GM19438 (cell line): ENCODE measurements around the gene NRIP1.
"Not testable (repeated sequence)": the region's sequence is repeated elsewhere in the genome, so short reads cannot be mapped to it uniquely, and the experiment has no call there.

Experiments used
- ATAC-seq: cut with Tn5 transposase; IDR thresholded peaks from one replicate; pipeline ENCODE4 v1.9.1; 2021; ENCODE audit warnings: low read depth; ENCODE audit not compliant: unreplicated experiment

The NRIP1 gene

GRCh38 chr21:15045017-15045416 lies 19.8 kb downstream of the NRIP1 start:
- no peak for ATAC-seq

DNA sequence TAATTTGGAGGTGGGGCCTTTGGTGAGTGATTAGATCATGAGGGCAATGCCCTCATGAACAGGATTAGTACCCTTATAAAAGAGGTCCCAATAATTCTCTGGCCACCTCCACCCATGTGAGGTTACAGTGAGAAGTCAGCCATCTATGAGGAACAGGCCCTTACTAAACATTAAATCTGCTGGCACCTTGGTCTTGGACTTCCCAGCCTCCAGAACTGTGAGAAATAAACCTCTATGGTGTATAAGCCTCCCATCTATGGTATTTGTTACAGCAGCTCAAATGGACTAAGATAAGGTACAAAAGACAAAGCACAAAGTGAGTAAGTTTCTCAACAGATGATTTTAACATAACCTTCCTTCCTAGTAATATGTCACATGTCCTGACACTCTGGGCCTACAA lies 22.3 kb downstream of the NRIP1 start:
- no peak for ATAC-seq

DNA sequence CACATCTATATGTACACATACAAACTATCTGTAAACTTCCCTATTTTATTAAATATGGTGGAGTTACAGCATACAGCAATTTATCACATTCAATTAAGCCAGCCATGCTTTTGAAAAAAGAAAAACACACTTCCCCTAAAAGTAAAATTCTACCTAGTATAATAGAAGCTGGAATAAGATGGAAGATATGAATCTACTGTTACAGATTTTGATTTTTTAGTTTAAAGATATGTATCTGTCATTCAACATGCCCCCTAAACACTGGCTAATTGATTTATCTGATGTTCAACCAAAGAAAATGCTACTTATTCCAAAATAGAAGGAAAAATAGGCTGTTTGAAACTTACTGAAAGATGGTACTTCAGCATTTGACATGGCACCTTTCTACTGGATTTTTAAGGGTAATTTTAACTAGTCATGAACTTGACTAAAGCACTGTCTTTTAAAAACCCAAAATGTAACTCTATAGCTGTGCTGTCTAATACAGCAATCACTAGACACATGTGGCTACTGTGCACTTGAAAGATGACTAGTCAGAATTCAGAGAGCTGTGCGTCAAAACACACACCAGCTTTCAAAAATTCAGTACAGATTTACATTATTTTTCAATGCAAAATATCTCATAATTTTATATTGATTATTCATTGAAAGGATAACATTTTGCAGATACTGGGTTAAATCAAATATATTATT lies 25.0 kb downstream of the NRIP1 start:
- ATAC-seq, result no peak

DNA sequence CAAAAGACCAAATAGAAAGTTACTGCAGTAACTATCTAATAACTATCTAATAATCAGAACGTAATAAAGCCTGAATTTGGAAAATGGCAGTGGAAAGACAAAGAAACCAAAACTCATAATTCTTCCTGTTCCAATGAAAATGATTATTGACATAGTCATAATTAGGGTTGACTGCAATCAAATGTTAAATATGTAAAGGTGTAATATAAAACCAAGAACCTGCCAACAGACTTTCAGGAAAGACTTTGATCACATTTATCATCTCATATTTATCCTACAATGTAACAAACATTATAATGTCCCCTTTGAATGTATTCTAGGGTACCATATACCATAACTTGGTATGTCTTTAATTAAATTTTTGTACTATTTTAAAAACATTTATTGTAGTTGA lies 26.9 kb downstream of the NRIP1 start:
- ATAC-seq, result no peak

DNA sequence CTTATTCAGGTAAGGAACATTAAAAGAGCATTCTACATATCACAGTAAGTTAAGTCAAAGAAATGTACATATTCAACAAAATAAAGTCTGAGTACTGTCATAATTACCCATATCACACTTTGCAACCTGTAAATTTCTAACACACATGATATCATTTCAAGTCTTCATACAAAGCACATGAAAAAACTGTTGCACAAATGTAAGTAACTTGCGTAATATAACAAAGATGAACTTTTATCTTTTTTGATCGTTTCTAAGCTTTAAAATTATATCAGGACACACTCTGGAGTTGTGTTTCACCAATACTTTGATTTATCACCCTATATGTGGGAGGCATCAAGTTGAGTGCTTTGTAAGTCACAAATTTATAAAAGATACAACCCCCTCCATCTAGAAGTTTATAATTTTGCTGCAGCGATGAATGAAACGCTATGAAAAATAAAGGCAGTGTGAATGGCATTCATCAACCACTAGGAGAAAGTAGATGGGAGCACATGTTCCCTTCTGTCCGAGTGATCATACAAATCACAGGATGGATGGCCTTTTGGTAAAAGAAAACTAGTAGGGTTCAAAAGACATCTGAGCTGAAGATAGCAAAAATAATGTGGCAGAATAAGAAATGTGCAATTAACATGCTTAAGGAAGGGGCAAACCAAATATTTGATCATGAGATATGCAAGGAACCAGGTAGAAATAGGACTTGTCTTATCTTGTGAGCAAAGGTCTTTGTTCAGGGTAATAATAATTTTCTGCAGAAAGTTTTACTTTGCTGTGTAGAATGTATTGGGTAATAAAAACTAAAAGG lies 27.5 kb downstream of the NRIP1 start:
- ATAC-seq, result no peak

GRCh38 chr21:15036189-15036588 lies 28.6 kb downstream of the NRIP1 start:
- ATAC-seq, result no peak

- no peak for ATAC-seq
These were observed 30.5 kb downstream of the NRIP1 start for GRCh38 chr21:15034126-15034853.

- ATAC-seq, result no peak
These were observed 32.9 kb downstream of the NRIP1 start for GRCh38 chr21:15031790-15032357.

- ATAC-seq, result not testable (repeated sequence)
These were observed 33.4 kb downstream of the NRIP1 start for GRCh38 chr21:15031362-15031761.

DNA sequence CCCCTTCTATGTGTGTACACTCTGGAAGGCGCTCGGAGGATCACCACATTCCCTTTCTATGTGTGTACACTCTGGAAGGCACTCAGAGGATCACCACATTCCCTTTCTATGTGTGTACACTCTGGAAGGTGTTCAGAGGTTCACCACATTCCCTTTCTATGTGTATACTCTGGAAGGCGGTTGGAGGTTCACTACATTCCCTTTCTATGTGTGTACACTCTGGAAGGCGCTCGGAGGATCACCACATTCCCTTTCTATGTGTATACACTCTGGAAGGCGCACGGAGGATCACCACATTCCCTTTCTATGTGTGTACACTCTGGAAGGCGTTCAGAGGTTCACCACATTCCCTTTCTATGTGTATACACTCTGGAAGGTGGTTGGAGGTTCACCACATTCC lies 33.9 kb downstream of the NRIP1 start:
- ATAC-seq, result not testable (repeated sequence)

DNA sequence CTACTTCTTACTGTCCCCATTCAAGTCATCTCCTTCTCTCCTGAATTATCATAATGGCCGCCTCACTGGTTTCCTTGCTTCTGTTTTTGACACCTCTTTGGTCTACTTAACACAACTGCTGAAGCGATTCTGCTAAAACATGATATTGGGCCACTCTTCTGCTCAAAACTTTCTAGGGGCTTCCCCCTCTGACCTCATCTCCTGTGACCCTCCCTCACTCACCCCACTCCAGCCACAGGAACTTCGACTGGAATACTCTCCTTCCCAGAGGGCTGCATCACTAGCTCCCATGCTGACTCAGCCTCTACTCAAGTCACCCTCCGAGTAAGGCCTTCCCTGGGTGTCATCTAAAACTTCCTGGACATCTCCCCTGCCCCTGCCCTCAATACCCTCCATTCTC lies 35.7 kb downstream of the NRIP1 start:
- no peak for ATAC-seq

GRCh38 chr21:15028186-15028585 lies 36.6 kb downstream of the NRIP1 start:
- no peak for ATAC-seq

DNA sequence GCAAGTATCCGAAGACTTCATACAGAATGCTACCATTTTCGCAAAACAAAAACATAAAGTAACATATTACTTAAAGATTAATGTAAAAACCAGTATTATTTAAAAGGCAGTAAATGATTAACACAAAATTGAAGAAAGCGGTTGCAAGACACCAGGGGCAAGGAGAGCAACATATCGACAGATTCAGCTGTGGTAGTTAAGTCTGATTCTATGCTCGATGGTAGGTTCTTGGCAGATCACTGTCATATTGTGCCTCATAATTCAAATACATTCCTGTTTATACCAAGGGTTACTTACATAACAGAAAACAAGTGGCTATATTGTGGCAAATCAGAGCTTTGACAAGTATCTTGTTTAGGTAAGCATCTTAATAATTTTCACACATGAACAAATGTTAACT lies 37.7 kb downstream of the NRIP1 start:
- no peak for ATAC-seq

- no peak for ATAC-seq
These were observed 38.4 kb downstream of the NRIP1 start for GRCh38 chr21:15026370-15026769.

DNA sequence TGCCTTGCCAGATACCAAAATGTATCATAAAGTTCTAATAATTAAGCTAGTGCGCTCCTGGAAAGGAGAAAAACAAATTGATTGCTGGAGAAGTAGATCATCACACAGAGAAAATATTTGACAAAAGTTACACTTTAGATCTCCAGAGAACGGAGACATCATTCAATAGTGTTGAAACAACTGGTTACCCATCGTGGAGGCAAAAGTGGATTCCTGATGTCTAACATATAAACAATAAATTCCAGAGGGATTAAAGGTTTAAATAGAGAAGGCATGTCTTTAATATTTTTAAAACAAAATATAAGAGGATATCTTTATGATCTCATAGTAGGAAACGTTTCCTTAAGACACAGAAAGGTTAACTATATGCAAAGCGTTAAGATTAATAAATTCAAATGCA lies 41.0 kb downstream of the NRIP1 start:
- no peak for ATAC-seq

DNA sequence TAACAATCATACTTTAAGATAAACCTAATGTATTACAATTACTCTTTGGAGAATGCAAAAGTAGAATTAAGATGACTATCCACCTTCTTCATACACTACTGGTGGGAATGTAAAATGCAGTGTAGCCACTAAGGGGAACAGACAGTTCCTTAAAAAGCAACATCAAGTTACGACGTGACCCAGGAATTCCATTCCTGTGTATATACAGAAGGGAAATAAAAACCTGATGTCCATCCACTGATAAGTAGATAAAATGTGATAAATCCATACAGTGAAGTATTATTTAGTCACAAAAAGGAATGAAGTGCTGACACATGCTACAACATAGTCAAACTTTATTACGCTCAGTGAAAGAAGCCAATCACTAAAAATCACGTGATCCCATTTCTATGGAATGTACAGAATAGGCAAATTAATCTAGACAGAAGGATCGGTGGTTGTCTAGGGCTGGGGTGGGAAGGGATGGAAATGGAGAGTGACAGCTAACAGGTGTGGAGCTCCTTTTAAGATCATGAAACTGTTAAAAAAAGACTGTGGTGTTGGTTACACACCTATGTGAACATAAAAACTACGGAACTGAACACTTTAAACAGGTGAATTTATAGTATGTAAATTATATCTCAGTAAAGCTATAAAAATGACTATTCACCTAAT lies 42.1 kb downstream of the NRIP1 start:
- no peak for ATAC-seq

DNA sequence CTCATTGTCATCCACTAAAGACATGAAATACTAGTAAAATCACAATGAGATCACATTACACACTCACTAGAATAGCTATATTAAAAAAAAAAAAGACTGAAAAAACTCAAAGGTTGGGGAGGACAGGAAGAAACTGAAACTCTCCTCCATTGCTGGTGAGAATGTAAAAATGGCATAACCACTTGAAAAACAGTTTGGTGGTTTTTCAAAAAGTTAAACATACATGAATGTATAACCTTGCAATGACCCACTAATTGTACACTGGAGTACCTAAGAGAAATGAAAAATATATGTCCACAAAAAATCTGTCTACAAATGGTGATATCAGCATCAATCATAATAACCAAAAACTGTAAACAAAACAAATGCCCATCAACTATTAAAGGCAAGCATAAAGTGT lies 44.0 kb downstream of the NRIP1 start:
- ATAC-seq, result no peak

- no peak for ATAC-seq
These were observed 46.4 kb downstream of the NRIP1 start for GRCh38 chr21:15018382-15018781.

DNA sequence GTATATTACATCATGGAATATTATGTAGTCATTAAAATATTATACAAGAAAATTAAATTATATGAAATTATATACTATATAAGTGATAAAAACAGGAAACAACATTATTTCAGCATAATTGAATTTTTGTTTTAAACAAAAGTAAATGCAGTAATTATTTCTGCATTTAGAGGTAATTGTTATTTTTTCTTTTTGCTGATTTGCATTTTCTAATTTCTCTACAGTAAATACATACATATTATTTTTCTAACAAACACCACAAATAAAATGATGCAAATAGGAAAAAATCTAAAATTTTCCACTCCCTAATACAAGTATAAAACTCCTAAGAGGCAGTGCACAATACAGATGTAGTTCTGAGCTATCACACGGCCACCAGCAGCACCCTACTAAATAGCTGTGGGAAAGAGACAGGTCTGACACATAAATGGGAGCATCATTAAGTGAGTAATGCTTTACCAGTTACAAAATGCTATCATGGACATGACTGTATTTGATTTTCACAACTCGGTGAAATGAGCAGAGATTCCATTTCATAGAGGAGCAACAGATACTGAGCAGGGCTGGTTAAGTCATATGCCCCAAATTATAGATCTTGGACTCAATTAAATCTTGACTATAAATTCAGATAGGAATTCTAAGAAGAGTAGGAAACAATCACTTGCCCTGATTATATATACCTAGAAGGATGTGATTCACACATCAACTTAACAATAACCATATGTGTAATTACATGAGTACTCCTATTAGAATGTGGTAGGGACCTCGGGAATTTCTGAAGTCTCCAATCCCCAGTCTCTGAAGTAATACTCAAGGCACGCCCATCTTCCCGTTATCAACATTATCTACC lies 49.0 kb downstream of the NRIP1 start:
- ATAC-seq, result no peak

DNA sequence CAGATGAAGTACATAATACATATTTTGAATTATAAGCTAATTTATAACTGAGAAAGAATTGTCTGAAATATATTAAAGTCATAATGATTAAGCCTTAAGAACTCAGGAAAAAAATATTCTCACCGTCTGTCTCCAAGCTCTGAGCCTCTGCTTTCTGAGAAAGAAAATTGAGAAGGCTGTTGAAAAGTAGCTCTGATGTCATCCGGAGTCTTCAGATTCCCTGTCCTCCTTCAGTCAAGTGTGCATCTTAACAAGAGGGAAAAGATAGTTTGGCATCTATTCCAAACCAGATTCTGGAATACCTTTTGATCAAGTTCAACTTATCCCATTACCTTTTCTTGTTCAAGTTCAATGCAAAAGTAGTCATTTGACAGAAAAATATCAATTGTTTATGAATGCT lies 50.6 kb downstream of the NRIP1 start:
- ATAC-seq, result no peak
